ENCODE data around the gene PCNX2. TPM values are rescaled to one million over a fixed set of nuclear protein-coding genes. Genes with fewer than 3 reads are reported as not detected.

PCNX2 gene
- total and polyA plus RNA-seq, 4 experiments from 2014 or later = 1.8 to 109 (median 55.7) TPM

GRCh38 chr1:233279971-233280370 is 15.6 kb downstream of the PCNX2 start:
- ChIA-PET POLR2A (ENCODE audit: partially characterized antibody) (no interaction called here), CTCF (ENCODE audit: partially characterized antibody) (no interaction called here)
- no peak for DNase-seq
- H3K9me3 ChIP-seq (ENCODE audit: control insufficient read depth in 1 of 2, low read length in 2 of 2) = no peaks in the 10 kb centered on the region
- no peaks in the 10 kb centered on the region for H3K27me3 ChIP-seq (ENCODE audit: insufficient read depth, low read length)
- intact Hi-C loops (cut with micrococcal nuclease) = no loop called here
- Mint-ChIP-seq H3K27ac (peak overlapping the region in 5 of 7 donors; percentile 36 to 82 (median 54)), H3K36me3 (peaks cover 1 to 10% of the 10 kb centered on the region in 2 donors), H3K4me1 (peaks cover 38 to 55% (median 47%) of the 10 kb centered on the region in 4 donors), H3K9me3 (no peaks in the 10 kb centered on the region), H3K4me3 (peak overlapping the region in 1 of 8 donors; percentile 20), H3K27me3 (no peaks in the 10 kb centered on the region)
- H3K27ac ChIP-seq (ENCODE audit: low read depth, low read length) = no peak overlapping the region
- H3K4me1 ChIP-seq (ENCODE audit: insufficient read depth, low read length) = peaks cover 31% of the 10 kb centered on the region
- no peak overlapping the region for H3K4me3 ChIP-seq (ENCODE audit: low read length in 2 of 2)
- no peaks in the 10 kb centered on the region for H3K36me3 ChIP-seq (ENCODE audit: insufficient read depth, low read length)

- POLR2A ChIA-PET (ENCODE audit: partially characterized antibody) = no interaction called here
- H3K9me3 ChIP-seq (ENCODE audit: control insufficient read depth in 1 of 2, low read length in 2 of 2) = no peaks in the 10 kb centered on the region
- Mint-ChIP-seq H3K27ac (peak overlapping the region in 5 of 7 donors; percentile 3 to 79 (median 47)), H3K27me3 (no peaks in the 10 kb centered on the region), H3K4me3 (peak overlapping the region in 1 of 8 donors; percentile 2), H3K36me3 (peaks cover 7 to 17% of the 10 kb centered on the region in 2 donors), H3K9me3 (no peaks in the 10 kb centered on the region), H3K4me1 (peaks cover 33 to 57% (median 38%) of the 10 kb centered on the region in 4 donors)
- H3K36me3 ChIP-seq (ENCODE audit: insufficient read depth, low read length) = no peaks in the 10 kb centered on the region
- intact Hi-C loops (cut with micrococcal nuclease) = no loop called here
- CTCF ChIA-PET (ENCODE audit: partially characterized antibody) = no interaction called here
- H3K27me3 ChIP-seq (ENCODE audit: insufficient read depth, low read length) = no peaks in the 10 kb centered on the region
- H3K4me3 ChIP-seq (ENCODE audit: low read length in 2 of 2) = no peak overlapping the region
- H3K4me1 ChIP-seq (ENCODE audit: insufficient read depth, low read length) = peaks cover 31% of the 10 kb centered on the region
- no peak for DNase-seq
- H3K27ac ChIP-seq (ENCODE audit: low read depth, low read length) = no peak overlapping the region
Measured at GRCh38 chr1:233278631-233279030, 16.9 kb downstream of the PCNX2 start.

GRCh38 chr1:233277637-233278606 is 17.6 kb downstream of the PCNX2 start:
- H3K36me3 Mint-ChIP-seq = peaks cover 7 to 18% of the 10 kb centered on the region in 2 donors

GRCh38 chr1:233269656-233270055 is 25.9 kb downstream of the PCNX2 start:
- peaks cover 0 to 20% (median 6%) of the 10 kb centered on the region in 4 donors for H3K4me1 Mint-ChIP-seq
- no peak overlapping the region for H3K27ac ChIP-seq (ENCODE audit: low read depth, low read length)
- H3K4me3 ChIP-seq (ENCODE audit: low read length in 2 of 2) = no peak overlapping the region
- peaks cover 33% of the 10 kb centered on the region in 2 donors for H3K36me3 Mint-ChIP-seq
- POLR2A ChIA-PET (ENCODE audit: partially characterized antibody) = interaction anchor here (0.6 kb wide), 1 partner anchor 1026 kb away, joined by 3 read pairs; no protein-coding TSS in a partner anchor
- no peaks in the 10 kb centered on the region for H3K4me1 ChIP-seq (ENCODE audit: insufficient read depth, low read length)
- intact Hi-C loops (cut with micrococcal nuclease) = no loop called here
- H3K4me3 Mint-ChIP-seq = no peak overlapping the region
- DNase-seq = no peak
- H3K27ac Mint-ChIP-seq = no peak overlapping the region
- no peaks in the 10 kb centered on the region for H3K9me3 ChIP-seq (ENCODE audit: control insufficient read depth in 1 of 2, low read length in 2 of 2)
- H3K9me3 Mint-ChIP-seq = no peaks in the 10 kb centered on the region
- H3K36me3 ChIP-seq (ENCODE audit: insufficient read depth, low read length) = no peaks in the 10 kb centered on the region
- no peaks in the 10 kb centered on the region for H3K27me3 Mint-ChIP-seq
- CTCF ChIA-PET (ENCODE audit: partially characterized antibody) = no interaction called here
- H3K27me3 ChIP-seq (ENCODE audit: insufficient read depth, low read length) = no peaks in the 10 kb centered on the region

More at GRCh38 chr1:233277637-233278606, 17.6 kb downstream of the PCNX2 start:
- peak overlapping the region in 2 of 7 donors; percentile 4 to 84 for H3K27ac Mint-ChIP-seq
- H3K27me3 ChIP-seq (ENCODE audit: insufficient read depth, low read length) = no peaks in the 10 kb centered on the region
- ChIA-PET CTCF (ENCODE audit: partially characterized antibody) (no interaction called here), POLR2A (ENCODE audit: partially characterized antibody) (interaction anchor here (1.2 kb wide), 1 partner anchor 10 kb away, joined by 3 read pairs; no protein-coding TSS in a partner anchor)
- H3K27ac ChIP-seq (ENCODE audit: low read depth, low read length) = no peak overlapping the region
- H3K36me3 ChIP-seq (ENCODE audit: insufficient read depth, low read length) = no peaks in the 10 kb centered on the region
- H3K27me3 Mint-ChIP-seq = no peaks in the 10 kb centered on the region
- H3K4me3 Mint-ChIP-seq = no peak overlapping the region
- intact Hi-C loops (cut with micrococcal nuclease) = no loop called here
- H3K4me1 ChIP-seq (ENCODE audit: insufficient read depth, low read length) = peaks cover 31% of the 10 kb centered on the region
- H3K4me3 ChIP-seq (ENCODE audit: low read length in 2 of 2) = no peak overlapping the region
- H3K9me3 Mint-ChIP-seq = no peaks in the 10 kb centered on the region
- peaks cover 27 to 50% (median 32%) of the 10 kb centered on the region in 4 donors for H3K4me1 Mint-ChIP-seq
- no peak for DNase-seq
- no peaks in the 10 kb centered on the region for H3K9me3 ChIP-seq (ENCODE audit: control insufficient read depth in 1 of 2, low read length in 2 of 2)

GRCh38 chr1:233268389-233269022 is 27.0 kb downstream of the PCNX2 start:
- Histone ChIP-seq H3K4me1 (ENCODE audit: insufficient read depth, low read length) (no peaks in the 10 kb centered on the region), H3K4me3 (ENCODE audit: low read length in 2 of 2) (no peak overlapping the region), H3K9me3 (ENCODE audit: control insufficient read depth in 1 of 2, low read length in 2 of 2) (no peaks in the 10 kb centered on the region), H3K27ac (ENCODE audit: low read depth, low read length) (no peak overlapping the region), H3K27me3 (ENCODE audit: insufficient read depth, low read length) (no peaks in the 10 kb centered on the region), H3K36me3 (ENCODE audit: insufficient read depth, low read length) (no peaks in the 10 kb centered on the region)
- no peaks in the 10 kb centered on the region for H3K9me3 Mint-ChIP-seq
- peaks cover 35 to 38% of the 10 kb centered on the region in 2 donors for H3K36me3 Mint-ChIP-seq
- no peak for DNase-seq
- peaks cover 0 to 20% (median 7%) of the 10 kb centered on the region in 4 donors for H3K4me1 Mint-ChIP-seq
- POLR2A ChIA-PET (ENCODE audit: partially characterized antibody) = interaction anchor here (1.3 kb wide), 1 partner anchor 27 kb away, joined by 3 read pairs; the partner anchor contains the start of gene PCNX2
- CTCF ChIA-PET (ENCODE audit: partially characterized antibody) = no interaction called here
- intact Hi-C loops (cut with micrococcal nuclease) = no loop called here
- H3K4me3 Mint-ChIP-seq = no peak overlapping the region
- H3K27ac Mint-ChIP-seq = no peak overlapping the region
- no peaks in the 10 kb centered on the region for H3K27me3 Mint-ChIP-seq

- H3K27ac Mint-ChIP-seq = peak overlapping the region in 3 of 7 donors; percentile 12 to 69 (median 46)
- H3K4me1 ChIP-seq (ENCODE audit: insufficient read depth, low read length) = peaks cover 7% of the 10 kb centered on the region
- H3K27ac ChIP-seq (ENCODE audit: low read depth, low read length) = no peak overlapping the region
- H3K9me3 ChIP-seq (ENCODE audit: control insufficient read depth in 1 of 2, low read length in 2 of 2) = no peaks in the 10 kb centered on the region
- H3K36me3 Mint-ChIP-seq = peaks cover 48 to 62% of the 10 kb centered on the region in 2 donors
- ChIA-PET CTCF (ENCODE audit: partially characterized antibody) (no interaction called here), POLR2A (ENCODE audit: partially characterized antibody) (interaction anchor here (0.8 kb wide), 1 partner anchor 25 kb away, joined by 3 read pairs; no protein-coding TSS in a partner anchor)
- no peaks in the 10 kb centered on the region for H3K27me3 ChIP-seq (ENCODE audit: insufficient read depth, low read length)
- H3K4me3 Mint-ChIP-seq = peak overlapping the region in 3 of 8 donors; percentile 25 to 55 (median 39)
- no peak for DNase-seq
- intact Hi-C loops (cut with micrococcal nuclease) = no loop called here
- H3K4me3 ChIP-seq (ENCODE audit: low read length in 2 of 2) = no peak overlapping the region
- peaks cover 16% of the 10 kb centered on the region for H3K36me3 ChIP-seq (ENCODE audit: insufficient read depth, low read length)
- H3K27me3 Mint-ChIP-seq = no peaks in the 10 kb centered on the region
- H3K4me1 Mint-ChIP-seq = peaks cover 0 to 19% (median 13%) of the 10 kb centered on the region in 4 donors
- no peaks in the 10 kb centered on the region for H3K9me3 Mint-ChIP-seq
Measured at GRCh38 chr1:233261695-233262094, 33.8 kb downstream of the PCNX2 start.

- Histone ChIP-seq H3K9me3 (ENCODE audit: control insufficient read depth in 1 of 2, low read length in 2 of 2) (no peaks in the 10 kb centered on the region), H3K36me3 (ENCODE audit: insufficient read depth, low read length) (peaks cover 16% of the 10 kb centered on the region), H3K4me1 (ENCODE audit: insufficient read depth, low read length) (peaks cover 7% of the 10 kb centered on the region), H3K27me3 (ENCODE audit: insufficient read depth, low read length) (no peaks in the 10 kb centered on the region), H3K4me3 (ENCODE audit: low read length in 2 of 2) (no peak overlapping the region), H3K27ac (ENCODE audit: low read depth, low read length) (no peak overlapping the region)
- POLR2A ChIA-PET (ENCODE audit: partially characterized antibody) = interaction anchor here (0.8 kb wide), 1 partner anchor 25 kb away, joined by 3 read pairs; no protein-coding TSS in a partner anchor
- Mint-ChIP-seq H3K27ac (peak overlapping the region in 3 of 7 donors; percentile 1 to 8 (median 5)), H3K4me3 (peak overlapping the region in 1 of 8 donors; percentile 55), H3K27me3 (no peaks in the 10 kb centered on the region), H3K4me1 (peaks cover 0 to 19% (median 12%) of the 10 kb centered on the region in 4 donors), H3K36me3 (peaks cover 46 to 64% of the 10 kb centered on the region in 2 donors), H3K9me3 (no peaks in the 10 kb centered on the region)
- intact Hi-C loops (cut with micrococcal nuclease) = no loop called here
- DNase-seq = no peak
- CTCF ChIA-PET (ENCODE audit: partially characterized antibody) = no interaction called here
Measured at GRCh38 chr1:233261206-233261605, 34.3 kb downstream of the PCNX2 start.
